ENCODE data around the gene MAPK8IP1. TPM values are rescaled to one million over a fixed set of nuclear protein-coding genes. Genes with fewer than 3 reads are reported as not detected.

Gene MAPK8IP1
- total RNA-seq, 1 experiment from 2014 or later = 12.7 TPM

- TF ChIP-seq, protein P1, sequence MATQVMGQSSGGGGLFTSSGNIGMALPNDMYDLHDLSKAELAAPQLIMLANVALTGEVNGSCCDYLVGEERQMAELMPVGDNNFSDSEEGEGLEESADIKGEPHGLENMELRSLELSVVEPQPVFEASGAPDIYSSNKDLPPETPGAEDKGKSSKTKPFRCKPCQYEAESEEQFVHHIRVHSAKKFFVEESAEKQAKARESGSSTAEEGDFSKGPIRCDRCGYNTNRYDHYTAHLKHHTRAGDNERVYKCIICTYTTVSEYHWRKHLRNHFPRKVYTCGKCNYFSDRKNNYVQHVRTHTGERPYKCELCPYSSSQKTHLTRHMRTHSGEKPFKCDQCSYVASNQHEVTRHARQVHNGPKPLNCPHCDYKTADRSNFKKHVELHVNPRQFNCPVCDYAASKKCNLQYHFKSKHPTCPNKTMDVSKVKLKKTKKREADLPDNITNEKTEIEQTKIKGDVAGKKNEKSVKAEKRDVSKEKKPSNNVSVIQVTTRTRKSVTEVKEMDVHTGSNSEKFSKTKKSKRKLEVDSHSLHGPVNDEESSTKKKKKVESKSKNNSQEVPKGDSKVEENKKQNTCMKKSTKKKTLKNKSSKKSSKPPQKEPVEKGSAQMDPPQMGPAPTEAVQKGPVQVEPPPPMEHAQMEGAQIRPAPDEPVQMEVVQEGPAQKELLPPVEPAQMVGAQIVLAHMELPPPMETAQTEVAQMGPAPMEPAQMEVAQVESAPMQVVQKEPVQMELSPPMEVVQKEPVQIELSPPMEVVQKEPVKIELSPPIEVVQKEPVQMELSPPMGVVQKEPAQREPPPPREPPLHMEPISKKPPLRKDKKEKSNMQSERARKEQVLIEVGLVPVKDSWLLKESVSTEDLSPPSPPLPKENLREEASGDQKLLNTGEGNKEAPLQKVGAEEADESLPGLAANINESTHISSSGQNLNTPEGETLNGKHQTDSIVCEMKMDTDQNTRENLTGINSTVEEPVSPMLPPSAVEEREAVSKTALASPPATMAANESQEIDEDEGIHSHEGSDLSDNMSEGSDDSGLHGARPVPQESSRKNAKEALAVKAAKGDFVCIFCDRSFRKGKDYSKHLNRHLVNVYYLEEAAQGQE (IDR thresholded peaks at IDR 0.05; ENCODE audit: insufficient read depth in 1 of 2, low read depth in 2 of 2, low read length in 1 of 2) = no peak
- no peak for TF ChIP-seq POLR2AphosphoS5 (IDR thresholded peaks at IDR 0.05; ENCODE audit: low read depth, low read length)
- no peak for TF ChIP-seq SIN3A (IDR thresholded peaks at IDR 0.05; ENCODE audit: borderline replicate concordance, insufficient read depth, low read depth, low read length)
- no peak for TF ChIP-seq TCF7L2 (IDR thresholded peaks at IDR 0.05; ENCODE audit: low read depth, low read length)
- no peak for TF ChIP-seq CTCF (IDR thresholded peaks at IDR 0.05)
- Histone ChIP-seq H3K9me3 (ENCODE audit: control insufficient read depth, insufficient read depth, low read depth, low read length) (no peaks in the 10 kb centered on the region), H3K36me3 (ENCODE audit: control insufficient read depth, insufficient read depth, low read length) (peaks cover 15% of the 10 kb centered on the region), H3K27me3 (ENCODE audit: control insufficient read depth, insufficient read depth, low read length) (no peaks in the 10 kb centered on the region), H3K4me3 (ENCODE audit: low read depth in 2 of 2, low read length in 2 of 2) (no peak overlapping the region), H3K4me1 (ENCODE audit: control insufficient read depth, insufficient read depth, low read length) (no peaks in the 10 kb centered on the region), H3K27ac (ENCODE audit: low read length) (no peak overlapping the region)
- in situ Hi-C loops (cut with HindIII; ENCODE audit: low pct_unique_long_range_greater_than_20kb, low sequenced_read_pairs) (no loop called here), intact Hi-C loops (cut with micrococcal nuclease; ENCODE audit: unreplicated experiment) (no loop called here)
- CTCF ChIA-PET = interaction anchor here (0.6 kb wide), 1 partner anchor 13 kb away, joined by 9 read pairs; no protein-coding TSS in a partner anchor
- DNase-seq (ENCODE audit: low read depth, low spot score) (no peak), ATAC-seq (no peak)
- BruUV-seq (replicated peaks) = no TSS peak
- POLR2A ChIA-PET = interaction anchor here (0.6 kb wide), 1 partner anchor 17 kb away, joined by 3 read pairs; no protein-coding TSS in a partner anchor
These were observed 62.9 kb downstream of the MAPK8IP1 start for GRCh38 chr11:45948356-45948755.

DNA sequence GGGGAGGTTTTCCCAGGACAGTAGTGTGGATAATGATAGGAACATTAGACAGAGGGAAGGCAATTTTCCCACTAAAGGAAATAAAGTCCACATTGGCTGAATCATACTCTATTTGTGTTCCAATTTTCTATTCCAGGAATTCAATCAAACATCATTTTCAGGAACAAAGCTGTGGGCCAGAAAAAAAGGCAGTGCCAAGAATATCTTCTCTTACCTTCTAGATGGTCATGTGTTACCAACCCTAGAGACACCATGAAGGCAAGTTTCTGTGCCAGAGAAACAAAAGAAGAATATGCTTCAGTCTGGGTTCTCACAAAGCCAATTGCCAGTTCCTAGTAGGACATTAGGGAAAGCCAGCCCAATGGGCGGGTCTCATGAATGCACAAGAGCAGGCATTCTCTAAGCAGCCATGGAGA lies 64.5 kb downstream of the MAPK8IP1 start:
- Histone ChIP-seq H3K27me3 (ENCODE audit: control insufficient read depth, insufficient read depth, low read length) (no peaks in the 10 kb centered on the region), H3K4me1 (ENCODE audit: control insufficient read depth, insufficient read depth, low read length) (no peaks in the 10 kb centered on the region), H3K27ac (ENCODE audit: low read length) (no peak overlapping the region), H3K4me3 (ENCODE audit: low read depth in 2 of 2, low read length in 2 of 2) (no peak overlapping the region), H3K36me3 (ENCODE audit: control insufficient read depth, insufficient read depth, low read length) (peaks cover 15% of the 10 kb centered on the region), H3K9me3 (ENCODE audit: control insufficient read depth, insufficient read depth, low read depth, low read length) (no peaks in the 10 kb centered on the region)
- in situ Hi-C loops (cut with HindIII; ENCODE audit: low pct_unique_long_range_greater_than_20kb, low sequenced_read_pairs) = no loop called here
- DNase-seq (ENCODE audit: low read depth, low spot score) (no peak), ATAC-seq (no peak)
- intact Hi-C loops (cut with micrococcal nuclease; ENCODE audit: unreplicated experiment) = no loop called here
- ChIA-PET CTCF (no interaction called here), POLR2A (no interaction called here)
- no TSS peak for BruUV-seq (replicated peaks)
- TF ChIP-seq SIN3A (IDR thresholded peaks at IDR 0.05; ENCODE audit: borderline replicate concordance, insufficient read depth, low read depth, low read length) (no peak), TCF7L2 (IDR thresholded peaks at IDR 0.05; ENCODE audit: low read depth, low read length) (no peak), CTCF (IDR thresholded peaks at IDR 0.05) (no peak), POLR2AphosphoS5 (IDR thresholded peaks at IDR 0.05; ENCODE audit: low read depth, low read length) (no peak)
- TF ChIP-seq, protein P1 (IDR thresholded peaks at IDR 0.05; ENCODE audit: insufficient read depth in 1 of 2, low read depth in 2 of 2, low read length in 1 of 2) = no peak
